ENCODE measurements around the gene SEMA3C. TPM values are rescaled to one million over a fixed set of nuclear protein-coding genes. Genes with fewer than 3 reads are reported as not detected.

Gene SEMA3C
- total and polyA plus RNA-seq, 8 donors, result 4.5 to 344 (median 68.7) TPM

DNA sequence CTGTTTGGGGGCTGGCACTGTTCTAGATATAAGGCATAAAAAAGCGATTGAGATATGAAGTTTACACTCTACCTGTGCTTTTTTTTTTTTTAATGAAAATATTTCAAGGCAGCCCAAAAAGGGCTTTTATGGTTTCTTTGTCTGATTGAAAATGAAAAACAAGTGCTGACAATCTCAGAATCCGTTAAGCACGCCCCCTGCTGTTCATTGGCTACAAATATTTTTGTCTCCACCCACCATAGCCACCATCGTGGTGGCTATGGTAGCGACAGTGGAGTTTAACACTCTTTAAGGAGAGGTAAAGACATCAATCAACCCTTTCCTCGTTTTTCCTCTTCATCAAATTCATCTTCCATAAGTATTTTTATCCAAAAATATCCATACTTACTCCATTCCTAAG, 186.2 kb downstream of the SEMA3C start:
- H3K27ac ChIP-seq, result no peak overlapping the region
- H3K4me3 ChIP-seq, result no peak overlapping the region
- 62 to 71% (median 70%) methylated on average over 6 of the region's 6 CpGs for WGBS, 5 donors
- H3K27me3 ChIP-seq, result no peaks in the 10 kb centered on the region
- intact Hi-C loops (cut with DNase I; ENCODE audit: low total_unique reads), result no loop called here
- no peaks in the 10 kb centered on the region for H3K36me3 ChIP-seq
- TF ChIP-seq POLR2AphosphoS5 (IDR thresholded peaks at IDR 0.05) (no peak), EP300 (IDR thresholded peaks at IDR 0.05) (no peak), POLR2A (IDR thresholded peaks at IDR 0.05) (no peak)
- TF ChIP-seq, protein P1, sequence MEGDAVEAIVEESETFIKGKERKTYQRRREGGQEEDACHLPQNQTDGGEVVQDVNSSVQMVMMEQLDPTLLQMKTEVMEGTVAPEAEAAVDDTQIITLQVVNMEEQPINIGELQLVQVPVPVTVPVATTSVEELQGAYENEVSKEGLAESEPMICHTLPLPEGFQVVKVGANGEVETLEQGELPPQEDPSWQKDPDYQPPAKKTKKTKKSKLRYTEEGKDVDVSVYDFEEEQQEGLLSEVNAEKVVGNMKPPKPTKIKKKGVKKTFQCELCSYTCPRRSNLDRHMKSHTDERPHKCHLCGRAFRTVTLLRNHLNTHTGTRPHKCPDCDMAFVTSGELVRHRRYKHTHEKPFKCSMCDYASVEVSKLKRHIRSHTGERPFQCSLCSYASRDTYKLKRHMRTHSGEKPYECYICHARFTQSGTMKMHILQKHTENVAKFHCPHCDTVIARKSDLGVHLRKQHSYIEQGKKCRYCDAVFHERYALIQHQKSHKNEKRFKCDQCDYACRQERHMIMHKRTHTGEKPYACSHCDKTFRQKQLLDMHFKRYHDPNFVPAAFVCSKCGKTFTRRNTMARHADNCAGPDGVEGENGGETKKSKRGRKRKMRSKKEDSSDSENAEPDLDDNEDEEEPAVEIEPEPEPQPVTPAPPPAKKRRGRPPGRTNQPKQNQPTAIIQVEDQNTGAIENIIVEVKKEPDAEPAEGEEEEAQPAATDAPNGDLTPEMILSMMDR (IDR thresholded peaks at IDR 0.05), result peak in 1 of 7 experiments; percentile 9
- no peaks in the 10 kb centered on the region for H3K9me3 ChIP-seq
- no peak for DNase-seq
- H3K4me1 ChIP-seq, result peaks cover 0 to 10% (median 0%) of the 10 kb centered on the region in 4 donors

DNA sequence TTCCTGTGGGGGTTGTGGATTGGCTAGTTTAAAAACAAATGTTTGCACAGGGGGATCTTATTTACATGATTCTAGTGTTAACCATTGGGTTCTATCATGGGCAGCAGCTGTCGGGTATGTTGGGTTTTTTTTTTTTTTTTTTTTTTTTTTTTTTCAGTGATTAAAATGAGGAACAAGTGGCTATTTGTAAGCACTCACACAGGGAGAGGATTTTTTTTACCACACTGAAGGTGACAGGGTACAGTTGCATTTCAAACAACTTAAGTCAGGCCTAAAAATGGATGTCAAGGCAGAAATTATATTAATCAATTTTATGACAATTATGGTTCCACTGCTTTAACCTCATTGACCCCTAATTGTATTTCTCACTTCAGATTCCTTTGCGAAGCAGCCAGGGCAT, 187.6 kb downstream of the SEMA3C start:
- Histone ChIP-seq H3K27ac (no peak overlapping the region), H3K36me3 (no peaks in the 10 kb centered on the region), H3K4me1 (peaks cover 0 to 10% (median 0%) of the 10 kb centered on the region in 4 donors), H3K4me3 (no peak overlapping the region), H3K27me3 (no peaks in the 10 kb centered on the region), H3K9me3 (no peaks in the 10 kb centered on the region)
- no peak for DNase-seq
- TF ChIP-seq, protein P1 (IDR thresholded peaks at IDR 0.05), result no peak
- TF ChIP-seq EP300 (IDR thresholded peaks at IDR 0.05), result no peak
- no peak for TF ChIP-seq POLR2A (IDR thresholded peaks at IDR 0.05)
- no peak for TF ChIP-seq POLR2AphosphoS5 (IDR thresholded peaks at IDR 0.05)
- WGBS, 5 donors, result 72 to 87% (median 83%) methylated on average over 2 of the region's 2 CpGs
- intact Hi-C loops (cut with DNase I; ENCODE audit: low total_unique reads), result no loop called here

DNA sequence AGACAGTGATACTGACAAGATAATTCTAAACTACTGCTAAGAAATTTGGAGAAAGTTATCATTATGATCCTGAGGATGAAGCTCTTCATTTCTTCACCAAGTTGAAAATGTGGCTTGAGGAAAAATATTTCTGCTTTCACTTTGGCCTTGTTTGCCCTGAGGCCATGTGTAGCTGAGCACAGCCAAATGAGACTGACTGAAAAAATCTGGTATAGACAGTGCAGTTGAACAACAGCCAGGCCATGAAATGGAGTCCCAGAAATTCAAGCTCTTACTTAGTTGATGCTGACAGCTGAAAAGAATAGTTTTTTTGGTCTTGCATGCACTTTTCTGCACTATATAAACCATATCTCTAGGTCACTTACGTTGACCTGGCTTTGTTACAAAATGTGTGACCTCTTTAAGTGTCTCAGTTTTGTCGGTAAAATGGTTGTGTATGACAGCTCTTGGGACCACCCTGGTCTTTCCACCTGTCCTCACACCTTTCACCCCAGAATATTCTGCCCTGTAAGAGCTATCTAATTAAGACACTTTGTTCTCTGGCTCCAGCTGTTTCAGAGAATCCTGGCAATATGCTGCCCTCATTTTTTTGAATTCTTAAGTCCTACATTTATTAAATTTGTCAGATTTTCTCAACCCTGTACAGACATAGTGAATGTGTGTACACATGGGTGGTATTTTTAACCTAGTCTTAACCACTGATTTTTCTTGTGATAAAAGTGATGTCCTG, 189.1 kb downstream of the SEMA3C start:
- H3K9me3 ChIP-seq, result no peaks in the 10 kb centered on the region
- H3K36me3 ChIP-seq, result no peaks in the 10 kb centered on the region
- peak in 1 of 2 donors; percentile 75 for DNase-seq
- no peak overlapping the region for H3K27ac ChIP-seq
- TF ChIP-seq, protein P1 (IDR thresholded peaks at IDR 0.05), result no peak
- TF ChIP-seq EP300 (IDR thresholded peaks at IDR 0.05) (no peak), POLR2AphosphoS5 (IDR thresholded peaks at IDR 0.05) (no peak), POLR2A (IDR thresholded peaks at IDR 0.05) (no peak)
- no peak overlapping the region for H3K4me3 ChIP-seq
- H3K4me1 ChIP-seq, result peaks cover 0 to 12% (median 4%) of the 10 kb centered on the region in 4 donors
- no peaks in the 10 kb centered on the region for H3K27me3 ChIP-seq
- intact Hi-C loops (cut with DNase I; ENCODE audit: low total_unique reads), result no loop called here
- 59 to 75% (median 67%) methylated on average over 2 of the region's 2 CpGs for WGBS, 5 donors

DNA sequence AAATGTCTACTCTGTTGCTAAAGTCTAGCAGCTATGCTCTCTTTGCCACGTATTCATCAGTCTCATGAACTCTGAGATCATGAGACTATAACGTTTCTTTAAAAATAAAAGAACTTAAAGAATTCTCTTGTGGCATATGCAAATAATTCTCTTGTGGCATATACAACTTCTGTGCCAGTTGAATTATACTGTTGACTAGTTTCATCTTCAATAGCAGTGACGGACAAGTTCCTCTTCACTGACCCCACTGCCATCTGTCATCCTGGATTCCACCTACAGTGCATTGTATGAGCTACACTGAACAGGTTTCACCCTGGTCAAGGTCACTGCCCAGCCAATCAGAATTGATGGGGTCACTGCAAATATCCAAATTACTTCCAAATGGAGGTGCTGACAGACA, 192.2 kb downstream of the SEMA3C start:
- intact Hi-C loops (cut with DNase I; ENCODE audit: low total_unique reads), result no loop called here
- Histone ChIP-seq H3K4me1 (peaks cover 4 to 34% (median 20%) of the 10 kb centered on the region in 4 donors), H3K36me3 (no peaks in the 10 kb centered on the region), H3K9me3 (no peaks in the 10 kb centered on the region), H3K27ac (no peak overlapping the region), H3K27me3 (no peaks in the 10 kb centered on the region), H3K4me3 (no peak overlapping the region)
- TF ChIP-seq EP300 (IDR thresholded peaks at IDR 0.05), result no peak
- TF ChIP-seq, protein P1 (IDR thresholded peaks at IDR 0.05), result no peak
- TF ChIP-seq POLR2AphosphoS5 (IDR thresholded peaks at IDR 0.05), result no peak
- no peak for TF ChIP-seq POLR2A (IDR thresholded peaks at IDR 0.05)
- WGBS, 5 donors, result 69 to 89% (median 85%) methylated on average over 3 of the region's 3 CpGs
- no peak for DNase-seq

Measured in stomach (tissue), 9 donors.